ENCODE measurements around the gene HORMAD2.
"Not testable (repeated sequence)": the region's sequence is repeated elsewhere in the genome, so short reads cannot be mapped to it uniquely, and the experiment has no call there.

The HORMAD2 gene

DNA sequence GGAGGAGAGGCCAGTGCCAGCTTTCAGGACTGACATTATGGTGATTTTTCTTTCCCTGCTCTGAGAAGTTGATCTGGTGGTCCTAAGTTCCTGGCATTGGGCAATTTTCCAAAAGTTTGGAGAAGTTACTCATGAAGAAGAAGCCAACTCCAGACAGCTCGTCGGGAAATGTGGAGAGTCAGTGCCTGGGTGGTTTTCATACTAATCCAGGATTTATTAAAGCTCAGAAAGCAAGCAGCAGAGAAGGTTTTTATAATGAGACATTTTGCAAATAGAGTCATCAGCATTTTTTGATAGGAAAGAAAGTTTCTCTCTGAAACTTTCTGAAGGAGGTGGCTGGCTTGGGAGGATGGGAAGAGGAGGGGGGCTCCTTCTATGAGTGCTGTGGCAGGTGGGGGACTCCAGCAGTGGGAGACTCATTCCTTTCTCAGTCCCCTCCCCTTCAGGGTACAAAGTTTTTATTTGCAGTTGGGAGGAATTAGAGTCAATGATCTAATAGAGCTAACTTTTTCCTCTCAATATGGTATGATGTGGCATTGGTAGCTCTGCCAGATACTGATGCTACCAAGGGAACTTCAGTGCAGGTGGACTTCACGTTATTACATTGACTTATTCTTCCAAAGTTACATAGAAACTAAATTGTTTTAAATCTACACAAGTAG lies 110.9 kb downstream of the HORMAD2 start:
- DNase-seq (ENCODE audit: low read depth) = no peak

DNA sequence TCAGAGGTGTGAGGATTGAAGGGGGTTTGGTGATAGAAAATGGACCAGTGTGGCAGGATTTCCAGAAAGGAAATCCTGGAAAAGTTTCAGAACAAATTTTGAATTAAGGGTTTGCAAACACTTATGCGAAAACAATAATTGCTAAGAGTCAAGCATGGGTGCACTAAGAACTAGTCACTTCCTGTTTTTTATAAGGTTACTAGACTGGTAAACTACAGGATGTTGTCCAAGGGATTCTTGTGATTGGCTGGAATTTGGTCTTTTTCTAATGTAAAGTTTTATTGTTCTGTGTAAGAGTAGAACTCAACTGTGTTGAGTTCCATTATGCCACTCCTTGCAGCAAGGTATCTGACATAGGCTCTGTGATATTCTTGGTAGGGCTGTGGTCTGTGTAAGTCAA lies 112.2 kb downstream of the HORMAD2 start:
- DNase-seq (ENCODE audit: low read depth) = no peak

DNA sequence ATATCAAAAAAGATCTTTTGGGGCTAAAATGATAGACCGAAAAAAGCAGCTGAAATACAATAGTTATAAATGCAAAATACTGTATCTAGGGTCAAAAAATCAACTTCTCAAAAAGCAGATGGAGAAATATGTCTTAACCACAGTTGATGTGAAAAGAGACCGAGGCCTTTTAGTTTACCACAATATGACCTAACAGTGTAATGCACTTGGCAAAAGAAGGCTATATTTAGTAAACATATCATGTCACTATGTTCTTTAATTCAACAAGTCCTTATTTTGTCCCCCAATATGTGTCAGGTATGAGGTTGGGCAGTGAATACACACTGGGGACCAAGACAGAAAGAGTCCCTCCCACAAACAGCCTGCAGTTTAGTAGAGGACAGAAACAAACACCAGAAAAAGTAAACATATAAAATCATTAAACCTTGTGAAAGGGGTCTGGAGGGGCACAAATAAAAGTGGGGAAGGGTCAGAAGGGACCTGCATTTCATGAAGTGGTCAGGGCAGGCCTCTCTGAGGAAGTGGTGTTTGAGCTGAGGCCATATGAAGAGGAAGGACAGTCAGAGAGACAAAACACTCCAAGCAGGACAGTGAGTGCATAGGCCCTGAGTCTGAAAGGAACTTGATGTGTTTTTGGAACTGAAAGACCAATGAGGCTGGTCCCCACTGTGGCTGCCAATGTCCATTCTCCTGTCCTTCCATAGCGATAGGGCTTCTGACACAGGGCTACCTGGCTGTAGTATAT lies 112.9 kb downstream of the HORMAD2 start:
- no peak for DNase-seq (ENCODE audit: low read depth)

DNA sequence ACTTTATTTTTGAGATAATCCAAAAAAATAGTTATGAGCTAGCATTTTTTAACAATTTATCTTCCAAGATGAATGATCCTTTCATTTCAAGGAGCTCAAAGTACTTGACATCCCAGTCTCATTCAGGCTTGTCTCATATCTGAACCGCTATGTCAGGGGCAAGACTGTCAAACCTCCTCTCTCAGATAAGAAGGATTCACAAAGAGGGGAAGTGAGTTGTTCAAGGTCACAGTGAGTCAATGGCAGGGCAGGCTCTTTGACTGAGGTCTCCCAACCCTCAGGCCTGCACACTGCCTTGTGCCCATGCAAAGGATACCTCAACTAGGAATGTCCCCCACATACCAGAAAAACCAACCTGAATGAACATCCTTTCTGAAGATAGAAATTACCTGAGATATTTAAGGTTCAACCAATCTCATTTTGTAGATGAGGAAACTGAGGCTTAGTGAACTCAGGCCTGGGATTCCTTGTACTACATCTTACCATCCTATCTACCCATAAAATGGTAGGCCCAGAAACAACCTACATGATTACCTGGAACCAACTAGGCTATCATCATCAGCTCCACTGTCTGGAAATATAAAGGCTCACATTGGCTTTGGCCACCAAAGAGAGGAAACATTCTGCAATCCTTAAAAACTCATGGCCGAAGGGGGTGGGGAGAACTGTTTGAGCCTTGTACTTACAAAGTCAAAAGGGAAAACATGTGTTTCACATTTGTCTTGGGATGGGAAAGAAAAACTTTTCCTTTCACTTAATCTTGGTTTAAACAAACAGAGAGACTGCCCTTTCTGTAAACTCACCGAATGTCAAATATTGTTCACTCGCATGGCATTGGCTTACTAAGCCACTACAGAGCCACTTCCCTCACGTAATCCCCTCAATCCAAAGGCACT lies 115.2 kb downstream of the HORMAD2 start:
- DNase-seq (ENCODE audit: low read depth) = no peak

DNA sequence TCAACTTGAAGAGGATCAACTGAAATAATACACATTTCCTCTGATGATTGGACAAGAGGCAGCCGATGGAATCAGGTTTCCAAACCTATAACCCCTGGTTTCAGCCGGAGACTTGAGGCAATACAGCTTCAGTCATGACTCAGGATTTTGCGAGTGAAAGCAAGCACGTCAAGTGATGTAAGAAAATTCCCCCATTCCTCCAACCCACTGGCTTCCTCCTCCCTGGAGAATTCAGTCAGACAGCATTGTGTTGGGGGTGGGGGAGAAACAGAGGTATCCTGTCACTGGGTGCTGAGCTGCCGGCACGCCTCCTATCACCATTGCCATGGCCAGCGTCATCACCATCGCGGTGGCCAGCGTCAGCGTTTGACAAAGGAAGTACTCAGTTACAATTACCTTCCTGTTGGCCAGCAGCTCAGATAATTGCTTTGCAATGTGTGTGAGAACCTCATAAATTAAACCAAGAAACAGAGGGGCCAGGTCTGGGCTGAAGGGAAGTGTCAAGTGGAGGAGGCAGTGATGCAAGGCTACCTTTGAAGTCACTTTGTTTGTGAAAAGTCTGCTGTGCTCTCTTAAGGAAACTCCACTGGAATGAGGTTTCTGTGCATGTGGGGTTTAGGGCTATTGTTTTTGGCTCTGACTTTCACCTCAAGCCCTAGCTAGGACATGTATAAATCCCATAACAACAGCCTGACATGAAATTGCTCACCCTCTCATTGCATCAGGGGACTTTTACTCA lies 116.0 kb downstream of the HORMAD2 start:
- no peak for DNase-seq (ENCODE audit: low read depth)

DNA sequence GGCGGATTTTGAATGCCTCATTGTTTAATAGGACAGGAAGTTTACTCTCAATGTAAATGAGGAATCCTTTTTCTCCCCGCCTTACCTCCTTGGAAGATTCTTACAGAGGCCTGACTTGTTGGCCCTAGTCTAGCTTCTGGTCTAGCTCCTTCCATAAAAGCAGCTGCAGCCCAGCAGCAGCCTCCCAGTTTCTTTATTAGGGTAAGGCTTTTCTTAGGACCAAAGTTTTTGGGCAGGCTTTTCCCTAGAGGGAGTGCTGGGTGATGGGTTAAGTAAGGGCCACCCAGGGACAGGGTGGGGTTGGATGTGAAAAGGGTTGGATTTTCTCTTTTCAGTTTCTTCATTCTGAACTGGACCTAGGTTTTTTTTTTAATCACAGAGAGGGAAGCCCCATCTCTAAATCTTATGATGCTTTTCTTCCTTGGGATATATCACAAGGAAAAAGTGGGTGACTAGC lies 116.6 kb downstream of the HORMAD2 start:
- no peak for DNase-seq (ENCODE audit: low read depth)

DNA sequence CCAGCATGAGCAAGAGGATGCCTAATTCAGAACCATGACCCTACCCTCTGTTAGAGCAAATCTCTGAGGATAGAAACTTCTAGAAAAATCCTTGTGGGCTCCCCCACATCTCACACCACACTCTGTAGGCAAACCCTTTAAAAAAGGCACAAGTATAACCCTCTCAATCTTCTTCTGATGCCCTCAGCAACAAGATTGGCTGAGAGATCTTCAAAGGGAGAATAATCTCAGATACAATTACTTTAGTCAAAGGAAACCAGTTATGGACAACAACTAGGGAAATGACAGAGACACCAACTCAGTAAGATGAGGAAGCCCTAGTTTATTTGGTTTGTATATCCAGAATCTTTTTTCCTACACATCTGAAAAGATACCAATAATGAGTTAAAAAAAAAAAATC lies 117.1 kb downstream of the HORMAD2 start:
- no peak for DNase-seq (ENCODE audit: low read depth)

DNA sequence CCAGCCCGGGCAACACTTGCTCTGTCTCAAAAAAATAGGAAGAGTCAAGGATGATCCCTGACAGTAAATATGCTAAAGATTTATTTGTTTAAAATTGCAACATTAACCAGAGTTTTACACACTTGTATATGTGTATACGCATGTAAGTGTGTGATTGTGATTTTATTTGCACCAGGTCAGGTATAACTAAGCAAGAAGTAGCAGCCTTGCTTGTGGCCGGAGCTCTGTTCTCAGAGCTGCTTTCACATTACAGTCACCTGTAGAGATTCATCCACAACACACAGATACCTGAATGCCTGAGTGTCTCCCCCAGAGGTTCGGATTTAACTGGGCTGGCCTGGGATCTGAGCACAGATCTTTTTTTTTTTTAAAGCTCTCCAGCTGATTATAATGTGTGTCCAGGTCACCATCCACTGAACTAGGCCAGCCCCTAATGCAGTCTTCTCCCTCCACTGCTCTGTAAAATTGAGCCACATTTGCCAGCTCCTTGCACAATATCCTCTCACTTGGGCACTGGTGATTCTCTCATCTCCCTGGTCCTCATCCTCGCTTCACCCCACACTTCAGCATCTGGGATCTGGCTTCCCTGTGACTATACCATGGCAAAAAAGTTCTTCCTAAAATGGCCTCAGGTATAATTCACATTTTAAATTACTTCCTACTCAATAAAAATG lies 118.0 kb downstream of the HORMAD2 start:
- DNase-seq (ENCODE audit: low read depth) = no peak

DNA sequence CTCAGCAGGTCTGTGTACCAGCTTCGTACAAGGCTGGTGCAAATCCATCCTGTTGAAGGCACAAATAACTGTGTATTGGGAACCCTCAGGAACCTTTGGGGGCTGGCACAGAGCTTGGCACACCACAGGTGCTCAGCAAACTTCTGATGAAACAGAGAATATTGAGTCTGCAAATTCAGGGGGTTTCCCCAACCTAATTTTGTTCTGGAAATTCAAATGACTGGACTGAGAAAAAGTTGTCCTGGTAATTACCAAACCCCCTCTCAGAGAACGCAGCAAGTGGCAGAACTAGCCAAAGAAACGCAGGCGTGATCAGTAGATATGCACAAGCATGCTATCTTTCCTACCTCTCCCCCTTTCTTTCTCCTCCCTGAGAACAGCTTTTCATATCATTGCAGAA lies 118.7 kb downstream of the HORMAD2 start:
- no peak for DNase-seq (ENCODE audit: low read depth)

DNA sequence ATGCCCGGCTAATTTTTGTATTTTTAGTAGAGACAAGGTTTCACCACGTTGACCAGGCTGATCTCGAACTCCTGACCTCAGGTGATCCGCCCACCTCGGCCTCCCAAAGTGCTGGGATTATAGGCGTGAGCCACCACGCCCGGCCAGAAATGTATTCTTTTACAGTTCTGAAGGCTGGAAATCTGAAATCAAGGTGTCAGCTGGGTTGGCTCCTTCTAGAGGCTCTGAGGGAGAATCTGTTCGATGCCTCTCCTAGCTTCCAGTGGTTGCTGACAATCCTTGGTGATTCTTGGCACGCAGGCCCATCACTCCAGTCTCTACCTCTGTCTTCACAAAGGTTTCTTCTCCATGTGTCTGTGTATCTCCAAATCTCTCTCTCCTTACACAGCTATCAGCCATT lies 120.6 kb downstream of the HORMAD2 start:
- DNase-seq (ENCODE audit: low read depth) = not testable (repeated sequence)

DNA sequence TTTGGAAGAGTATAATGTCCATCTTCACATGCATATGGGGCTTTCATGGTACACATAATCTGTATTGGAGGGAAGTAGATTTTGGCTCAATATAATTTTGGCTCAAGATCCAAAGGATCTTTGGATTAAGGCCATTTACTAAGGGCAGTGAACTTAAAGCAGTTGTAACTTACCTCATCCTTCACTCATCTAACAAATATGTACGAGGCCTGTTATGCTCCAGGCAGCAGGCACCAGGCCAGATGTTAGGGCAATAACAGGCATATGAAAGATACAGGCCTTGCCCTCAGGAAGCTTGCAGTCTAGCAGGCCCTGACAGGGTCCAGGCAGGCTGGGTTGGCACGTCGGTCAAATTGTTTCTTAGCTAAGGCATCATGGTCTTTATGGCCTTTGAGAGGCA lies 121.7 kb downstream of the HORMAD2 start:
- DNase-seq (ENCODE audit: low read depth) = no peak

DNA sequence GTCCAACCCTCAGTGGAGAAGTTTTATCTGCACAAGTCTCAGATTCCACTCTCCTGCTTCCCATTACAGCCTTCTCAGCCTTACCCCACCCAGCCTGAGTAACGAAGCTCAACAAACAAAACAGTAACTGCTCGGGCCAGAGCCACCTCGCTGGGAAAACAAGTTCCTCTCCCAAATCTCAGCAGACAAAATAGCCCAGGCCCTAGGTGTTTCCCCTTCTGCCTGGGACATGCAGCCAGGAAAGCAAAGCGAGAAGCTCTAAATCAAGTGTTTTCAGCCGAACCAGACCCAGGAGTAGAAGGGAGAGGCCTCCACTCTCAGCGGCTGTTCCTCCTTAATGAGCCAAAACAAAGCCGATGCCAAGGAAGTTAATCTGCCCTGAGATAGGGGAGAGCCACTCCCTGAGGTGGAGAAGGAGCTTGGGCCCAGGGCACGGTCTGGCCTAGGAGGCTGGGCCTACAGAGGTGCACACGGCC lies 122.3 kb downstream of the HORMAD2 start:
- DNase-seq (ENCODE audit: low read depth) = no peak

DNA sequence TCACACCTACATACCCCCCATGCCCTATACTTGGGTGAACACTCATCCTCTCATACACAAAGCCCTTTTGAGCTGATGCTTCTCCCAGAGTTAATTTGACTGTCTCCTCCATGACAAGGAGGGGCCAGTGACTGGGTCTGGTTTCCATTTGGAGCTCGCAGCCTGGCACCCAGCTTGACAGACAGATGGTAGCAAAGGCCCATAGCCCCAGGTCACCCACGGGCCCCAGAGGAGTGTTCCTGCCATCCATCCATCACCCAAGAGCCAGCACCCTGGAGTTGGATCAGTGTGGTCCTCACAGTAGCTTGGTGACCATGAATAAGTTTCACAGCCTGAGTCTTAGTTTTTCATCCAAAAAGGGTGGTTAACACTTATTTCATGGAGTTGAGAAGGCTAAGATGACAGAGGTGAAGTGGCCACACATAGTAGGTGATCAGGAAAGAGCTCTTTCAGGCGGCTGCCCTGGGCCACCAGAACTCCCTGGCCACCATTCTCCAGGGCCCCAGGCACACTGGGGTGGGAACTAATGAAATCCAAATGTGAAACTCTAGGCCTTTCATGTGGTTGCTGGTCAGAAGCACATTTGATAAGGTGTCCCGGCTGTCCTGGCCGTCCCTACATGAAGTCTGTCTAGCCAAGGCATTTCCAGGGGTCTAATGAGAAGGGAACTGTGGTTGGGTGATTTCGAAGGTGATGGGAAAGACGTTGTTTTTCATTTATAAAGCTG lies 123.9 kb downstream of the HORMAD2 start:
- DNase-seq (ENCODE audit: low read depth) = no peak

DNA sequence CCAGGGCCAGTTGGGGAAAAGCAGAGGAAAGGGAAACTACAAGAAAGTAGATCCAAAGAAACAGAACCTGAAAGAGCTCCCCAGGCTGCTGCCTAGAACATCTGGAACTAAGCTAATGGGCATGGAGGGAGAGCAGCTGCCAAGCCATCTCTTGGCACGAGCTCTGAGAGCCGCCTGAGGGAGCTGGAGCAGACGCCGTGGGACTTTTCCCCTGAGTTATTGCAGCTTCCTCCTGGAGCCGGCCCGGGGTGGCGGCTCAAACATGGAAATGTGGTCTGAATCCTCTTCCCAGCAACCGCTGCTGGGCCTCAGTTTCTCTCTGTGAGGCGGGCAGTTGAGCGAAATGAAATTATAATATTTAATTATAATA lies 124.5 kb downstream of the HORMAD2 start:
- DNase-seq (ENCODE audit: low read depth) = no peak

DNA sequence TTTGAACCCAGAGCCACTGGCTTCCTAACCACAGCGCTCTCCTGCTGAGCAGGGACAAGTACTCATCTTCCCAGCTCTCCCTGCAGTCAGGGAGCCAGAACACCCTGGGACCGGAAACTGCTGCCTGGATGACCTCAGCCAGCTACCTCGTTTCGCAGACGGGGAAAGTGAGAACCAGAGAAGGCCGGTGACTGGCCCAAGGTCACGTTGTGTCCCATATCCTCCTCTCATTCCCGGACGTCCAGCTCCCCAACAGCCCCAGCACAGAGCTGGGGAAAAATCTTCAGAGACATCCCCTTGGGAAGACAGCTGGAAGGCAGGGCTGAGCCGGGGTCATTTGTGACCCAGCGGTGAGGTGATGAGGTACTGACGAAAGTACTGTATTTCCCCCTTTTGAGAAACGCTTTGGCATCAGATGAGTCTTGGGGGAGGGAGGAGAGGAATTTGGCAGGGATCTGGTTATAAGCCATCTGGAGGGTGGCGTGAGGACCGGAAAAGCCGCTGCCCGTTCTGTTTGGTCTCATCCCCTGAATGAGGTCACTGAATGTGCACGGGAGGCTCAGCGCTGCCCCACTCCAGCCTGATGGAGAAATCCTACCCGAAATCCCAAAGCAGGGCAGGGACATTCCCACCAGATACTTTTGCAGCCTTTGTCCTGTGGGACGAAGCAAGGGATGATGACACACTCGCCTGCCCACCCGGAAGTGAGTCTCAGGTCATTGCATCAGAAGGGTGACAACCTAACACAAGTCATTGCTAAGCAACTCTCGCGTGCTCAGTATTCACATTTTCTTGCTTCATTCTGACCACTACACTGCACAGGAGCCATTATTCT lies 125.2 kb downstream of the HORMAD2 start:
- DNase-seq (ENCODE audit: low read depth) = no peak

DNA sequence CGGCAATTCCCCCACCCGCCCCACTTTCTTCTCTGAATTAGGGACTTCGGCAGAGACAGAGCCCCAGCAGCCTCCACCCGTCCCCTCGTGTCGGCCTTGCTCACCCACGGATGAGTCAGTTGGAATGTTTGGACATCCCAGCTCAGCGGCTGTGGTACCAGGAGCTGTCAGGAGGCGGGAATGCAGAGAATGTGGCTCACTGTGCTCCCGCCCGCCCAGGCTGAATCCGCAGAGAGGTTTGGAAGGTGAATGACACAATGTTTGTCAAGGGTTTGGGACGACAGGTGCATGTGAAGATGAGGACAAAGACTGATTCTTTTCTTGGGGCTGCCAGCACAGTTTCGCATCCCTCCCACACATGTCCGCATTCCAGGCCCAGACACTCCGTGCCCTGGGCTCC lies 126.7 kb downstream of the HORMAD2 start:
- no peak for DNase-seq (ENCODE audit: low read depth)

DNA sequence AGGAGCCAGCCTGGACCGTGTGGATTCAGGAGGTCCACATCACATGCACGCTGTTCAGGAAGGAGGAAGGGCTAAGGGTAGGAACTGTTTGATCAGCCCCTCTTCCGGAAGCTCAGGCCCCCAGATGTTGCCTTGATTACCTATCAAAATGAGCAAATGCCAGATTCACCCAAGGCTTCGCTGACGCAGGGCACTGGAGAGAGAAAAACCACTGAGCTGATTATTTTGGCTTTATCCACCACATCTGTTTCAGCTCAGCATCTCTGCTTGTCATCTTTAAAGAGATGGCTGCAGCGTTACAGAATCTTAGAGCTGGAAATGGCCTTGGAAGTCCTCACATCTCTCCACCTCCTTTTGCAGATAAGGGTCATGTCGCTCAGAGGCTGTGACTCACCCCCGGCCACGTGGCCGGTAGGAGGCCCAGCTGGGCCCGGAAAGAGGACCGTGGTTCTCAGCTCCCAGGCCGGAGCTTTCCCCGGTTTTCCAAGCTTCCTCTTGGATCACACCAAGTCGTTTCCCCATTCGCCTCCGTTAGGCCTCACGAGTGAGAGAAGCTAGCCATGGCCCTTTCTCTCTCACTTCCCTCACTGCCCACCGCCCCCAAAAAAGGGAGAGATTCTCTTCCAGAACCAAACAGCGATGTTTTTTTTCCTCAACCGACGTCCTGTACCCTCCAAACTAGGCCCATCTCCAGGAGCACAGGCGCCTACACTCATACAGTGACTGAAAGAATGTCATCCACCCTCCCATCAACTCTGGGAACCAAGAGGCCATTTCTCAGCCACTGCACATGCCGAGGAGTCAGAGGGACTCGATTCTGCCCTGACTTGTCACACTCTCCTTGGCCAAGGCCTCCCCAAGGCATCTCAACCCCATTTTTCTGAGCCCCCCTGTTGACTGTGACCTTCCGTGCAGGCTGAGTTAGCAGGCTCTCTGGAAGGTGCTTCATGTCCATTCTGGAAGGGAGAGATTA lies 128.7 kb downstream of the HORMAD2 start:
- DNase-seq (ENCODE audit: low read depth) = no peak

DNA sequence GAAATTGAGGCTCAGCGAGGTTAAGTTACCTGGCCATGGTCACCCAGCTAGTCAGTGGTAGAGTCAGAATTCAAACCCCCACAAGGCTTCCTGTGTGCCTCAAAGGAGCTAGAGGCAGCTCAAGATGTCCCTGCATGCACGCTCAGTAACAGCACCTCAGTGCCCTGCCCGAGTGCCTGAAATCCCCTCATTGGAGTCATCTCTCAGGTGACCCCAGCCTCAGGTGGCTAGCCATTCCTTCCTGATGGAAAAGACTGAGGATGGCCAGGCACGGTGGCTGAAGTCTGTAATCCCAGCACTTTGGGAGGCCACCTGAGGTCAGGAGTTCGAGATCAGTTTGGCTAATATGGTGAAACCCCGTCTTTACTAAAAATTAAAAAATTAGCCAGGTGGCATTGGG lies 129.4 kb downstream of the HORMAD2 start:
- no peak for DNase-seq (ENCODE audit: low read depth)

Measured in stimulated activated CD8-positive, alpha-beta memory T cell treated with anti-CD3 and anti-CD28 coated beads, Interleukin-7, amount 100 ng/mL, for 24 hours (primary cell).